SK-N-DZ (cell line): Measurements from ENCODE around the gene VAMP4.
"Not testable (repeated sequence)": the region's sequence is repeated elsewhere in the genome, so short reads cannot be mapped to it uniquely, and the experiment has no call there.

ENCODE experiments used
- DNase-seq: peaks from one replicate; pipeline ENCODE4 v3.0.0-alpha.2; 2015; ENCODE audit warnings: low spot score

VAMP4 gene

GRCh38 chr1:171753182-171753581 is 11.3 kb upstream of the VAMP4 start:
- no peak for DNase-seq

GRCh38 chr1:171751221-171751620 is 9.4 kb upstream of the VAMP4 start:
- DNase-seq, result no peak

GRCh38 chr1:171748651-171749050 is 6.8 kb upstream of the VAMP4 start:
- DNase-seq, result no peak

GRCh38 chr1:171744986-171745385 is 3.1 kb upstream of the VAMP4 start:
- no peak for DNase-seq

GRCh38 chr1:171743081-171743870 is 1.4 kb upstream of the VAMP4 start:
- no peak for DNase-seq

- DNase-seq, result no peak
Observed at GRCh38 chr1:171742577-171742922, 685 bp upstream of the VAMP4 start.

GRCh38 chr1:171740987-171741871 is 636 bp downstream of the VAMP4 start:
- peak; percentile 41 for DNase-seq

- no peak for DNase-seq
Observed at GRCh38 chr1:171740356-171740863, 1.5 kb downstream of the VAMP4 start.

GRCh38 chr1:171739656-171740055 is 2.2 kb downstream of the VAMP4 start:
- DNase-seq, result no peak

- DNase-seq, result no peak
Observed at GRCh38 chr1:171738911-171739310, 3.0 kb downstream of the VAMP4 start.

GRCh38 chr1:171736196-171736595 is 5.7 kb downstream of the VAMP4 start:
- DNase-seq, result no peak

GRCh38 chr1:171730052-171730451 is 11.8 kb downstream of the VAMP4 start:
- no peak for DNase-seq

GRCh38 chr1:171727778-171728177 is 14.1 kb downstream of the VAMP4 start:
- DNase-seq, result no peak

GRCh38 chr1:171723180-171723579 is 18.7 kb downstream of the VAMP4 start:
- not testable (repeated sequence) for DNase-seq

GRCh38 chr1:171718848-171719247 is 23.0 kb downstream of the VAMP4 start:
- no peak for DNase-seq

GRCh38 chr1:171718216-171718615 is 23.6 kb downstream of the VAMP4 start:
- no peak for DNase-seq

- no peak for DNase-seq
Observed at GRCh38 chr1:171717062-171717718, 24.7 kb downstream of the VAMP4 start.

GRCh38 chr1:171716616-171717015 is 25.2 kb downstream of the VAMP4 start:
- DNase-seq, result no peak

GRCh38 chr1:171715813-171716251 is 26.0 kb downstream of the VAMP4 start:
- no peak for DNase-seq

- no peak for DNase-seq
Observed at GRCh38 chr1:171712341-171712740, 29.5 kb downstream of the VAMP4 start.

GRCh38 chr1:171711643-171712042 is 30.2 kb downstream of the VAMP4 start:
- no peak for DNase-seq

- no peak for DNase-seq
Observed at GRCh38 chr1:171707583-171707982, 34.3 kb downstream of the VAMP4 start.
